Stimulated activated CD4-positive, alpha-beta T cell treated with anti-CD3 and anti-CD28 coated beads, TNF-alpha, amount 100 ng/mL, for 1 hour (primary cell): ENCODE measurements around the gene RNASE12.

Experiments used
- DNase-seq, 3 donors: peaks; one replicate each; pipeline ENCODE4 v3.0.0-alpha.2; 2020; ENCODE audit warnings: low read depth in 3 of 3, low spot score in 1 of 3

Gene RNASE12

GRCh38 chr14:20546877-20547276, 44.3 kb downstream of the RNASE12 start:
- DNase-seq, result no peak
